Naive B cell (primary cell): ENCODE measurements around the gene ATP23. TPM values are rescaled to one million over a fixed set of nuclear protein-coding genes. Genes with fewer than 3 reads are reported as not detected.
A peak's percentile ranks its signal among the peaks of the same experiment; 100 is the strongest.

Experiments
- ATAC-seq, 2 donors: fragments of 150-1000 bp; cut with Tn5 transposase; 2 replicates each; pipeline ENCODE4 v1.10.0; 2021; ENCODE audit warnings: low read depth in 2 of 2, mild to moderate bottlenecking in 2 of 2, moderate library complexity in 2 of 2
- DNase-seq: peaks from one replicate; pipeline ENCODE4 v3.0.0; 2022
- H3K27ac Mint-ChIP-seq, 6 donors: one replicate each; pipeline ENCODE4 v1.8.0; 2020 to 2022; ENCODE audit warnings: mild to moderate bottlenecking in 6 of 6, mixed read lengths in 6 of 6, moderate library complexity in 5 of 6, inconsistent platforms in 2 of 6
- H3K27me3 Mint-ChIP-seq, 3 donors: one replicate each; pipeline ENCODE4 v1.8.0; 2021 to 2022; ENCODE audit warnings: mixed read lengths in 3 of 3, mild to moderate bottlenecking in 1 of 3
- H3K36me3 Mint-ChIP-seq, 2 donors: one replicate each; pipeline ENCODE4 v1.8.0; 2020 to 2022; ENCODE audit warnings: mixed read lengths in 2 of 2, inconsistent platforms in 1 of 2, mild to moderate bottlenecking in 1 of 2
- H3K4me1 Mint-ChIP-seq, 3 donors: one replicate each; pipeline ENCODE4 v1.8.0; 2020 to 2022; ENCODE audit warnings: mixed read lengths in 3 of 3, inconsistent platforms in 1 of 3, mild to moderate bottlenecking in 1 of 3, moderate library complexity in 1 of 3
- H3K4me3 Mint-ChIP-seq, 8 donors: one replicate each; pipeline ENCODE4 v1.8.0; 2020 to 2022; ENCODE audit warnings: mild to moderate bottlenecking in 8 of 8, mixed read lengths in 8 of 8, moderate library complexity in 8 of 8, inconsistent platforms in 2 of 8
- H3K9me3 Mint-ChIP-seq, 7 donors: one replicate each; pipeline ENCODE4 v1.8.0; 2020 to 2022; ENCODE audit warnings: mixed read lengths in 7 of 7, mild to moderate bottlenecking in 5 of 7, inconsistent platforms in 2 of 7, moderate library complexity in 1 of 7
- polyA plus RNA-seq, 6 donors: library from polyadenylated mRNA; unstranded; fragments of 300-500 nt; fragmentation: Illumina TruSeq; gene quantifications; one replicate each; pipeline ENCODE4 v1.2.3, GENCODE V29; 2021; ENCODE audit warnings: low read depth in 6 of 6

The ATP23 gene
- polyA plus RNA-seq, 6 donors from 2014 or later = 11.0 to 39.3 (median 22.4) TPM

DNA sequence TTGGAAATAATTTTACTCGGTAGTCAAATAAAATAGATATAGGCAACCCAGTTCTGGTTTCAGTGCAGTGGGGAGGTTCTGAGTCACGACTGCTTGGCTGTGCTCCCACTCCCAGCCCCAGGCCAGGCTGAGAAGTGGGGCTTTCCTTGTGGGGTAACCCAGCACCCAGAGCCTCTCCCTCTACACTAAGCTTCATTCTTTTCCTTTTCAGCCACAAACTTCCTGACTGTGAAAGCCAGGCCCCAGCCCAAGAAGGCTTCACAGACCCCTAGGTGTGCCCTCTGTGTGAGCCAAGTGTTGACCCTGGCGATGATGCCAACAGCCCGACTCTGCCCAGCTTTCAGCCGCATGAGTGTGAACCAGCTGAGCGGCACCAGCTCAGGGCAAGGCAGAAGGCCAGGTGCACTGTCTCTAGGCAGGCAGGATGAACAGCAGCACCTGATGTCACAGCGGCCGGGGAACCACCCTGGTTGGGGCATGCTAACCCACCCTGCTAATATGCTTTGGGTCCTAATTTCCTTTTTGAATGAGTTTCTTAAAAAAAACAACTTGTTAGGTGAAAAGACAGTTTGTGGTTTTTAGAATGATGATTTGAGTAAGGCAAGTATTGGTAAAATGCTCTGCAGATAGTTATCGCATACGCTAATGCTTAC is 42.2 kb upstream of the ATP23 start:
- Mint-ChIP-seq H3K9me3 (no peaks in the 10 kb centered on the region), H3K4me3 (peak overlapping the region; percentile 63 to 89 (median 84)), H3K4me1 (peaks cover 46 to 55% (median 52%) of the 10 kb centered on the region in 3 donors)

DNA sequence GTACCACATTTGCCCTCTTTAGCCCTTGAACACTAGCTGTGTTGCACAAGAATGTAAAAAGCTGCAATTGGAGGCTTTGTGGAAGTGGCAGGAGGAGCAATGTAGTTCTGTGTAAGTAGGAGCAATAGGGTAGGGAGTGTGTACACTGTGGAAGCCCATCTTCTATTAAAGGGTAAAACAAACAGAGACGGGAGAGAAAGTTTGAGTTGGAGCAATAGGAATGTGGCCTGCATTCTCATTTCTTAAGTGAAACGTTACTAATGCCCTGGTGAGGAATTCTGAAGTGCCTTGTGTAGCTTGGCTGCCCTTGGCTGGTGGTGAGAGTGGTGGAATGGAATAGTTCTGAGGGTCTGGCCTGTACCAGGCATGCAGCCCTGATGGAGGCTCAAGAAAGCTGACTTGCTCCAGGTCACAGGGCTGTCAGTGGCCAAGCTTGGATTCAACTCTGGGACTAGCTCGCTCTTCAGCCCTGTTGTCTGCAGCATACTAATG is 38.8 kb upstream of the ATP23 start:
- ATAC-seq (no peak), DNase-seq (no peak)
- Mint-ChIP-seq H3K27me3 (peaks cover 3 to 24% (median 22%) of the 10 kb centered on the region in 3 donors), H3K4me1 (peaks cover 26 to 33% (median 28%) of the 10 kb centered on the region in 3 donors), H3K27ac (peak overlapping the region in 2 of 6 donors; percentile 70 to 84), H3K9me3 (no peaks in the 10 kb centered on the region), H3K4me3 (no peak overlapping the region), H3K36me3 (no peaks in the 10 kb centered on the region)

More for the DNA sequence above, 42.2 kb upstream of the ATP23 start:
- no peaks in the 10 kb centered on the region for H3K36me3 Mint-ChIP-seq
- peak overlapping the region; percentile 99 to 100 (median 100) for H3K27ac Mint-ChIP-seq
- H3K27me3 Mint-ChIP-seq = no peaks in the 10 kb centered on the region
- peak; percentile 86 to 87 for ATAC-seq
- peak; percentile 88 for DNase-seq

DNA sequence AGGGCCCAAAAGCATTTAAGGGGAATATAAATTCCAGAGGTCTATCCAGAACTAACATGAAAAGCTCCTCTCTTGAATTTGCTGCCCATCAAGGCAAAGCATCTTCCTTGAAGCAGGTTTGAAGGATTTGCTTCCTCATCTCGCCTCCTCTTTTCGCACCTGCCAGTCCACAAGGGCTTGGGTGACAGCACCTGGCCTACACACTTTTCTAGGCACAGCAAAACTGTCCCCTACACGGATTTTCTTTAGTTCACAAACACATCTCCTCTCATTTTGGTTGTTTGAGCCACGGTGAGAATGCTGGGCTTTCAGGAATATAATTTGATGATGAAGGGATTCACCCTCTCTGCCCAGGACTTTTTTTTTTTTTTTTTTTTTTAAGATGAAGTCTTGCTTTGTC is 36.9 kb upstream of the ATP23 start:
- H3K36me3 Mint-ChIP-seq = no peaks in the 10 kb centered on the region
- no peak overlapping the region for H3K4me3 Mint-ChIP-seq
- no peaks in the 10 kb centered on the region for H3K9me3 Mint-ChIP-seq
- peaks cover 3 to 25% (median 22%) of the 10 kb centered on the region in 3 donors for H3K27me3 Mint-ChIP-seq
- no peak for ATAC-seq
- no peak for DNase-seq
- peaks cover 9 to 14% (median 10%) of the 10 kb centered on the region in 3 donors for H3K4me1 Mint-ChIP-seq
- peak overlapping the region in 1 of 6 donors; percentile 60 for H3K27ac Mint-ChIP-seq

DNA sequence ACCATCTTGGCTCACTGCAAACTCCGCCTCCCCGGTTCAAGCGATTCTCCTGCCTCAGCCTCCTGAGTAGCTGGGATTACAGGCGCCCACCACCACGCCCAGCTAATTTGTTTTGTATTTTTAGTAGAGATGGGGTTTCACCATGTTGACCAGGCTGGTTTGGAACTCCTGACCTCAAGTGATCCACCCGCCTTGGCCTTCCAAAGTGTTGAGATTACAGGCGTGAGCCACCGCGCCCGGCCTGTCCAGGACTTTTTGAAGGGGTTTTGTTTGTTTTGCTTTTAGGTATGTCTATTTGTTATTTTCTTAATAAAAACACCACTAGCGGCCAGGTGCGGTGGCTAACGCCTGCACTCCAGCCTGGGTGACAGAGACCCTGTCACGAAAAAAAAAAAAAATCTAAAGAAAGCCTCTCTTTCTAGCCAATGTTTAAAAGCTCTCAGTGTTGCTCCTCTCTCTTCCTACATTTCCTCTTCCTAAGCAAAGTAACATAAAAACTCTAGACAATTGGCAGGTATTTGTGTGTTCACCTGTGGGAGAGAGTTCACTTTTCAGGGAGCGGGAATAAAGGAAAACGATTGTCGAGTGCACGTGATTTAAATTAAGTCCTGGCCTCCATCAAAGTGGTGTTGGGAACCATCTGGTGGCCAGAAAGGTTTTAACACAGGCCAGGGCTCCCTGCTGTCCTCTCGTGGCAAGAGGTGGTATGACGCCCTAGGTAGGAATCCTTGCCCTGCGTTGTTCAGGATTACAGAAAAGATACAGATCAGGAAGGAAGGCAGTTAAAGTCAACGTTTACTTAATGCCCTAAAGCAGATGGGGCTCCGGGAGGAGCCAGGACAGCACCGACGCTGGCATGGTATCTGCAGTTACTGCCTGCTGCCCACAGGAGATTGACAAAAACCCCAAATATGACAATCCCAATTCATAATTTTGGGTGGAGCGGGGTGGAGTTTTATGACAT is 36.2 kb upstream of the ATP23 start:
- peaks cover 3 to 25% (median 22%) of the 10 kb centered on the region in 3 donors for H3K27me3 Mint-ChIP-seq
- H3K9me3 Mint-ChIP-seq = no peaks in the 10 kb centered on the region
- ATAC-seq (peak; percentile 95 to 98), DNase-seq (peak; percentile 77)
- H3K36me3 Mint-ChIP-seq = no peaks in the 10 kb centered on the region
- peak overlapping the region; percentile 2 to 85 (median 47) for H3K27ac Mint-ChIP-seq
- peak overlapping the region in 5 of 8 donors; percentile 51 to 62 (median 60) for H3K4me3 Mint-ChIP-seq
- peaks cover 5 to 9% (median 7%) of the 10 kb centered on the region in 3 donors for H3K4me1 Mint-ChIP-seq

DNA sequence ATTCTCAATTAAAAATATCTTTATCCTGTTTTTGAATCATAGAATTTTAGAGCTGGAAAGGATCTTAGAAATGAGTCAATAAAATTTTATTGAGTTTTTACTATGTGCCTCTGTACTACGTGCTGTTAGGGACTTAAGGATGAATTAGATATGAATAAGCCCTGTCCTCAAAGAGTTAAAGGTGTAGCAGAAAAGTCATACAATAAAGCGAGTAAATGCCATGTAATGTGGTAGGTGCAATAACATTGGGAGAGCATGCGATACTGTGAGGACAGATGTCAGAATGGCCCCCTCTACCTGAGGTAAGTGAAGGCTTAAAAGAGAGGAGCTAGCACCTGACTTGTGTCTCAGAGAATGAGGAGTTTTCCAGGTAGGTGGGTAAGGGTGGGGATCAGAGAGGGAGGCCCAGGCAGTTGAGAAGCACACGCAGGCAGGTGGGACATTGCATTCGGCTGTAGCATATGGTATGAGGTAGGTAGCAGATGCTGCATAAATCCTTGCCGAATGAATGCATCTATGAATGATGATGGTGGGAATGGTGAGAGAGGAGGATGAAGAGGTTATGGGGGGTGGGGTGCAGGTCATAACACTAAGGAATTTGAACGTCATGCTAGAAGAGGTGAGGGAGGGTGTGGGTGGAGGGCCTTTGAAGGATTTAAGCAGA is 35.4 kb upstream of the ATP23 start:
- Mint-ChIP-seq H3K36me3 (no peaks in the 10 kb centered on the region), H3K4me3 (no peak overlapping the region), H3K27ac (no peak overlapping the region), H3K4me1 (peaks cover 5 to 9% (median 7%) of the 10 kb centered on the region in 3 donors), H3K27me3 (peaks cover 7 to 25% (median 22%) of the 10 kb centered on the region in 3 donors), H3K9me3 (no peaks in the 10 kb centered on the region)
- DNase-seq (no peak), ATAC-seq (no peak)

DNA sequence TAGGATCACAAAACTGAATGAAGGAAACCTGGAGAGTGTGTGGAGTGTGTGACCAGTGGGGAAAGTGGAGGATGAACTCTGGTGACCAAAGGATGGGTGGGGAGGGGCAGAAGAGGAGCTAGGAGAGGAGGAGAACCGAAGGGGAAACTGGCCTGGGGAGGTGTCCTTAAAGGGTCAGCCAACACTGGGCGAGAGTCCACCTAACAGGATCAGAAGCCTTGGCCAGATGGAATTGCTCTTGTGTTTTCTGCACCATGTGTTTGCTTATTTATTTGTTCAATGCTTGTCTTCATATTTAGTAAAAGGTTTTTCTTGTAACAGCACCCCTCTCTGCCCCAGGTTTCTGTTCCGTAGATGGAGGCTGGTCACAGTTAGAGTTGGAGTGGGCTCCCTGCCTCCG is 34.5 kb upstream of the ATP23 start:
- no peaks in the 10 kb centered on the region for H3K36me3 Mint-ChIP-seq
- H3K27ac Mint-ChIP-seq = peak overlapping the region in 1 of 6 donors; percentile 52
- no peak for DNase-seq
- no peak overlapping the region for H3K4me3 Mint-ChIP-seq
- H3K9me3 Mint-ChIP-seq = no peaks in the 10 kb centered on the region
- H3K4me1 Mint-ChIP-seq = peaks cover 5 to 9% (median 7%) of the 10 kb centered on the region in 3 donors
- H3K27me3 Mint-ChIP-seq = peaks cover 7 to 25% (median 22%) of the 10 kb centered on the region in 3 donors
- no peak for ATAC-seq

DNA sequence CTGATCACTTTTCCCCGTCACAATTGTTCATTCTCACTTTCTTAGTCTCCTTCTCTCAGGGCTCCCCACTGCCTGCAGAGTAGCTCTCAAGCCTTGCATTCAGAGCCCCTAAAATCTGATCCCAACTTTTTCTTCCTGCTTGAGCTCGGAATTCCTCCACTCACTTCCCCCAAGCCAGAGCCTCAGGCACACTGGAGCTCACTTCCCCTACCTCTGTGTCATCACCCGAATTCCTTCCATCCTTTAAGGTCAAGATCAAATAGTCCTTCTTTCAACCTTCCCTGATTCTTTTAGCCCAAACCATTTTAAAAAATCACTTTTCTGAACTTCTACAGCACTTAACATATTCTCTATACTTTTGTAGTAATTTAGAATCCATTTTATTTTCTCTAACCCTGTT is 34.1 kb upstream of the ATP23 start:
- Mint-ChIP-seq H3K4me3 (no peak overlapping the region), H3K27me3 (peaks cover 7 to 25% (median 22%) of the 10 kb centered on the region in 3 donors), H3K4me1 (peaks cover 5 to 9% (median 7%) of the 10 kb centered on the region in 3 donors), H3K9me3 (no peaks in the 10 kb centered on the region), H3K36me3 (no peaks in the 10 kb centered on the region), H3K27ac (peak overlapping the region in 2 of 6 donors; percentile 35 to 52)
- no peak for ATAC-seq
- no peak for DNase-seq

DNA sequence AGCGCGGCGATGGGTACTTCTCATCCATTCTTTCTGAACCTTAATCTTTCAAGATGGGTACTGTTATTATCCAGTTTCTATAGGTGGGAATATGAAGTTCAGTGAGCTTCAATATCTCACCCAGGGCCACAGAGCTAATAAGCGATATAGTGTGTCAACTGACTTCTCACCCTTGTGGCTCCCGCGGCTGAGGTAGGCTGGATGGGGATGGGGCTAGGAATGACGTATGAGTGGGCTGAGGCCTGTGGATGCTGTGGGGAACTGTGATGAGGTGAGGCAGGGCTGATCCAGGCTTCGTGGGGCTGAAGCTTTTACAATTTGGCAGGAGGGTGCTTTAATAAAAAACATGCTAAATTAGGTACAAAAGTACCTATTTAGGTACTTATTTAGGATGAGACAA is 32.9 kb upstream of the ATP23 start:
- Mint-ChIP-seq H3K9me3 (no peaks in the 10 kb centered on the region), H3K27me3 (peaks cover 7 to 25% (median 22%) of the 10 kb centered on the region in 3 donors), H3K4me3 (no peak overlapping the region), H3K4me1 (peaks cover 5 to 9% (median 7%) of the 10 kb centered on the region in 3 donors), H3K36me3 (no peaks in the 10 kb centered on the region), H3K27ac (peak overlapping the region in 2 of 6 donors; percentile 5 to 53)
- no peak for ATAC-seq
- DNase-seq = no peak

DNA sequence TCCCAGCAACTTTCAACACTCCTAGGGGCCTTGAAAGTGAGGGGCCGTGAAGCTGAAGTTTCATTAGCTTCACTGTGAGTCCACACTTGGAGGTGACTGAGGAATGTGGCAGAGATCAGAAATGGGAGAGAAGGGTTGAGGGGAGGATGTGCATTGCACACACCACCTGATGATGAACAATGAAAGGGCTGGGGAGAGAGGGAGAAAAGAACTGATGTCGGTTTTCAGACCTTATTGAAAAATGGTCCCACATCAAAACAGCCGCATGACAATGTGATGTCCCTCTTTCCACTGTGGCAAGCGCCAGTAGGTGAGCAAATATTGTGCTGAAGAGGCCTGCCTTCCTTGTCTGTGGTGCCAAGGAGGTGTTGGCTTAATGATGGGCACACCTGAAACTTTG is 32.3 kb upstream of the ATP23 start:
- H3K36me3 Mint-ChIP-seq = no peaks in the 10 kb centered on the region

DNA sequence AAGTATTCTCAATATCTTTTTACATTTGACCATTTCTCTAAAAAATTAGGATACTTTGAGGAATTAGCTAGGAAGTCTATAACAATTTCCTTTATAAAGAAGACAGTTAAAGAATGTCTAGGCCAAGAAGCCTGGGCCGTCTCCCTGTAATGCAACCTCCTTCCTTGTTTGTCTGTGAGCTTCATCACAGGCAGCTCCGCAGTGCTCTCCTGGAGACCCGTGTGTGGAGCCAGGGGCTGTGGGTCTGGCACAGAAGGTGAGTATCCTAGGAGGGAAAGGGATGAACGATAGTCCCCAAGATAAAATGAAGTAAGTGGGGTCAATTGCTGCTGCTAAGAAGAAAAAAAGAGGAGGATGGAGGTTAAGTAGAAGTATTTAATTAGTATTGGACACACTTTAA is 31.8 kb upstream of the ATP23 start:
- Mint-ChIP-seq H3K4me1 (peaks cover 5 to 9% (median 7%) of the 10 kb centered on the region in 3 donors), H3K27ac (no peak overlapping the region), H3K27me3 (peaks cover 7 to 27% (median 25%) of the 10 kb centered on the region in 3 donors), H3K36me3 (no peaks in the 10 kb centered on the region), H3K9me3 (no peaks in the 10 kb centered on the region), H3K4me3 (no peak overlapping the region)
- no peak for ATAC-seq
- DNase-seq = no peak

More for the DNA sequence above, 32.3 kb upstream of the ATP23 start:
- Mint-ChIP-seq H3K4me3 (no peak overlapping the region), H3K27ac (peak overlapping the region in 1 of 6 donors; percentile 74), H3K27me3 (peaks cover 7 to 25% (median 22%) of the 10 kb centered on the region in 3 donors), H3K4me1 (peaks cover 5 to 9% (median 7%) of the 10 kb centered on the region in 3 donors), H3K9me3 (no peaks in the 10 kb centered on the region)
- no peak for ATAC-seq
- no peak for DNase-seq

DNA sequence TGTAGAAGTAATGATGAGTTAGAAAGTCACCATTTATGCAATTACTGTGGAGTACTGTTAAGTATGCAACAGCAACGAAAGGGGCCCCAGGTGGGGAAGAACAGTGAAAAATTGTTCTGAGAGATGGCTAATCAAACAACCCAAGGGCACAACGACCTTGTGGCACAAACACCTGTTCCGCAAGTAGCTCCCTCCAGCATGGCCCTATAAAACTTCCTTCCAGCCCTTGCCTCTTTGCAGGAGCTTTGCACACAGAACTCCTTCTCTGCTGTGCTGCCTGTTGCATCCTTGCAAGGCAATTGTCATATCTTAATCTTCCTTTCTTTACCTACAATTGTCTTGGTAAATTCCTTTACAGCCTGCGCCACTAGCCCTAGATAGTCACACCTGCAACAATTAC is 23.2 kb upstream of the ATP23 start:
- ATAC-seq (no peak), DNase-seq (no peak)
- Mint-ChIP-seq H3K9me3 (no peaks in the 10 kb centered on the region), H3K27me3 (peaks cover 0 to 8% (median 0%) of the 10 kb centered on the region in 3 donors), H3K36me3 (no peaks in the 10 kb centered on the region), H3K27ac (no peak overlapping the region), H3K4me3 (no peak overlapping the region), H3K4me1 (no peaks in the 10 kb centered on the region)

DNA sequence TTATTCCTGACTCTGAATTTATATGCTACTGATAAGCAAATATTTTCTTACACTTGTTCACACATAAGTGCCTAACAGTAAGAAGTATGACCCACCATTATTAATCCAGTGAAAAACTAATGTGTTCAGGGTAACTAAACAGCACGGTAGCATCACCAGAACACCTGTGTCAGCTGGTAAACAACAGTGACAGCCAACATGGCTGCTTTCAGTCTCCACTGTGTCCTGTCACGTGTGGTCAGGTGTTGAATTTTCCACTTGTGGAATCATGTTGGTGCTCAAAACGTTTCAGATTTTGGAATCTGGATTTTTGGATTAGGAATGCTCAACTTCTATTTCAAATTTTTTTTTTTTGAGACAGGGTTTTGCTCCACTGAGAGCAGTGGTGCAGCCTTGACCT is 14.3 kb upstream of the ATP23 start:
- Mint-ChIP-seq H3K9me3 (no peaks in the 10 kb centered on the region), H3K27ac (no peak overlapping the region), H3K27me3 (no peaks in the 10 kb centered on the region), H3K4me1 (no peaks in the 10 kb centered on the region), H3K4me3 (no peak overlapping the region), H3K36me3 (no peaks in the 10 kb centered on the region)
- no peak for DNase-seq
- ATAC-seq = no peak
